GM18498 (cell line): ENCODE results near the gene PPY.
"Not testable (repeated sequence)": the region's sequence is repeated elsewhere in the genome, so short reads cannot be mapped to it uniquely, and the experiment has no call there.

Source experiments
- ATAC-seq: cut with Tn5 transposase; IDR thresholded peaks from one replicate; pipeline ENCODE4 v1.9.1; 2021; ENCODE audit warnings: mild to moderate bottlenecking, moderate library complexity; ENCODE audit not compliant: unreplicated experiment

The PPY gene

DNA sequence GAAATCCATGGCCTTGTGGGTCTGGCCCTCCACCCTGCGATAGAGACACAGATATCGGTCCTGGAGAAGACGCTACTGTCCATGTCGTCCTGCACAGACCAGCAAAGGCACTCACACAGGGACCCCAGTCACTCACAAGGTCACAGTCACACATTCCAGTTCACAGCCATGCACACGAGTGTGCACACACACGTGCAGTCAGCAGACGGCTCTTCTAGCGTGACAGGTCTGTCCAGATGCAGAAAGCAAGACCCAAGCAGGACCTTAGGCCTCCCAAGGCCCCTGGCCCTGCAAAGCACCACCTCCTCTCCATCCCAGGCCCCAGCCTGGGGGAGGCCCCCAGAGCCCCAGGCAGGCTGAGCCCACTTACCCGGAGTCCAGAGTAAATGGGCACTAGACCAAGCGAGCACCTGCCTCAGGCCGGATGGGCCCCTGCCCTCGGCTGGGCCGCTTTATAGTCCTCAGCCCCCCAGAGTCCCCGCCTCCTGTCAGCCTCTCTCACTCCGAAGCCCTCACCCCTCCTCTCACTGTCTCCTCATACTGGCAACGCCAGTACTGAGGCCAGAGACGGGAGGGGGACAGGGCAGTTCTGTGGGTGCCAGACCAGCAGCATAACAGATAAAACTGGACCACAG lies at the start of gene PPY:
PPY (minus strand) TSS at position 426 of the 635 bp plus-strand sequence. CDS start 822 bp downstream, outside the sequence.
- ATAC-seq: no peak

- ATAC-seq: no peak
These were observed 46.0 kb upstream of the PPY start for GRCh38 chr17:43988301-43988700.

GRCh38 chr17:43987131-43988021 lies 45.1 kb upstream of the PPY start:
- no peak for ATAC-seq

DNA sequence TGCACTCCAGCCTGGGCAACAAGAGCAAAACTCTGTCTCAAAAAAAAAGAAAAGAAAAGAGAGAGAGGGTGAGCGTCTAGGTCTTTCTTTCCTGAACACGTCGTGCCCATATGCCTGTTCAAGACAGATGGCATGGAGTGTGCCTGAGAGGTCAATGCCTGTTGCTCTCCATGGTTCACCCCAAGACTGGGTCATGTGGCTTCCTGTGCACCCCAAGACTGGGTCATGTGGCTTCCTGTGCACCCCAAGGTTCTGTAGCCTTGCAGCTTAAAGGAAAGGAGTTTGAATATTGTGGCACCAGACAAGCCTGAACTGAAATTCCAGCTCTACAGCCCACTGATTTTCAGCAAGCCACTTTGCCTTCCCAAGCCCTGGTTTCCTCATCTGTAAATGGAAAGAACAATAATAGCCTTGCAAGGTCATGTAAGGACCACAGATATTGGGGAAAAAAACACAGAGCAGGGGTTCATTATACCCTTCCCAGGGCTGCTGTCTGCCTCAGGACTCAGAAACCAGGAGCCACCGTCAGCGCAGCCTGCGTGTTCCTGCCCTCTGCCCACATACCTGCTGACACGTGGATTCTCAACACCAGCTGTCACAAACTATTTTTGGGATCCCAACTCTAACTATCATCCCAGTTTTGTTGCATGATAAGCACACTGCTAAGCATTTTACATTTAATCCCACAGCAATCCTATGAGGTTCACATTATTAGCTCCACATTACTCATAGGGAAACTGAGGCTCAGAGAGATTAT lies 44.1 kb upstream of the PPY start:
- ATAC-seq: no peak

- no peak for ATAC-seq
These were observed 42.2 kb upstream of the PPY start for GRCh38 chr17:43984521-43984920.

GRCh38 chr17:43983515-43984411 lies 41.5 kb upstream of the PPY start:
- no peak for ATAC-seq

- ATAC-seq: no peak
These were observed 40.9 kb upstream of the PPY start for GRCh38 chr17:43983196-43983514.

- ATAC-seq: no peak
These were observed 39.9 kb upstream of the PPY start for GRCh38 chr17:43982171-43982570.

DNA sequence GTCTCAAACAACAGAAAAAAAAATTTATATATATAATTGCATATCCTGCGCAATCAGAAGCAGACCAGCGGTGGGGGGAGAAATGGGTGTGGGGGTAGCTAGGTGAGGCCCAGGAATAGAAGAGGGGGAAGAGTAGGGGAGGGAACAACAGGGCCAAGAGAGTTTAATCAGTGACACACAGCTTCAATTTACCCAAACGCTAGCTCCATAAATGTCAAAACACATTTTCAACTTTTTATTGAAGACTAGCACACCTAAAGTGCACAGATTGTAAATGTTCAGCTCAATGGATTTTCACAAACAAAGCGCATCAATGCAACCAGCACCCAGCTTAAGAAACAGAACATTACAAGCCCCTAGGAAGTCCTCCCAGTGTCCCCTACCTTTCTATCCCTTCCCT lies 37.4 kb upstream of the PPY start:
- no peak for ATAC-seq

DNA sequence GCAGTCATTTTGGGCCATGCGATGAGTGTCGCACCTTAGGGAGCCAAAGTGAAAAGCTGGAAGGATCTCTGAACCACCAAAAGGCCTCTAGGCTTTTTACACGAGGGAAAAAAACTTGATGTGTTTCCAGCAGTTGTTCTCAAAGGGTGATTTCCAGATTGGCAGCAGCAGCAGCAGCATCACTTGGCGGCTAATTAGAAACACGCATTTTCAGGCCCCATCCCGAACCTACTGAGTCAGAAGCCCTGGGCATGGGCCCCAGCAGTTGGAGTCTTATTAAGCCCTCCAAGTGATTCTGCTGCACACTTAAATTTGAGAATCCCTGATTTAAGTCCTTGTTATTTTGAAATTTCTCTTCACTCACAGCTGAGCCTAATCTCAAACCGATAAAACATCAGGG lies 36.7 kb upstream of the PPY start:
- ATAC-seq: no peak

- ATAC-seq: no peak
These were observed 35.8 kb upstream of the PPY start for GRCh38 chr17:43978078-43978477.

- no peak for ATAC-seq
These were observed 34.9 kb upstream of the PPY start for GRCh38 chr17:43976963-43977837.

DNA sequence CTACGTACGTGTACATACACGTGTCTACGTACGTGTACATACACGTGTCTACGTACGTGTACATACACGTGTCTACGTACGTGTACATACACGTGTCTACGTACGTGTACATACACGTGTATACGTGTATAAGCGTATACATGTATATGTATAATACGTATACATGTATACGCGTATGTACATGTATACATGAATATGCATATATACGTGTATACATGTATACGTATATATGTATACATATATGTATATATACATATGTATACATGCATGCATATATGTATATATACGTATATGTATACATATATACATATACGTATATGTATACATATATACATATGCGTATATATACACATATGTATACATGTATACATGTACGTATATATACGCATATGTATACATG lies 33.6 kb upstream of the PPY start:
- ATAC-seq: no peak

GRCh38 chr17:43974382-43975266 lies 32.3 kb upstream of the PPY start:
- no peak for ATAC-seq

GRCh38 chr17:43972444-43973212 lies 30.4 kb upstream of the PPY start:
- ATAC-seq: not testable (repeated sequence)

DNA sequence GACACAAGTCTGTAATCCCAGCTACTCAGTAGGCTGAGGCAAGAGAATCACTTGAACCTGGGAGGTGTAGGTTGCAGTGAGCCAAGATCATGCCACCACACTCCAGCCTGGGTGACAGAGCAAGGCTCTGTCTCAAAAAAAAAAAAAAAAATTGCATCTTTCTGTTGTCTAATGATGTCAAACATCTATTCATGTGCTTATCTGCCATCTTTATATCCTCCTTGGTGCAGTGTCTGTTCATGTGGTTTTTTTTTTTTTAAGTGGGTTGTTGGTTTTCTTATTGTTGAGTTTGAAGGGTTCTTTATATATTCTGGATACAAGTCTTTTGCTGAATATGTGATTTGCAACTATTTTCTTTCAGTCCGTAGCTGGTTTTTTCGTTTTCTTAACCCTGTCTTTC lies 29.2 kb upstream of the PPY start:
- ATAC-seq: not testable (repeated sequence)

- no peak for ATAC-seq
These were observed 28.1 kb upstream of the PPY start for GRCh38 chr17:43970366-43970765.

DNA sequence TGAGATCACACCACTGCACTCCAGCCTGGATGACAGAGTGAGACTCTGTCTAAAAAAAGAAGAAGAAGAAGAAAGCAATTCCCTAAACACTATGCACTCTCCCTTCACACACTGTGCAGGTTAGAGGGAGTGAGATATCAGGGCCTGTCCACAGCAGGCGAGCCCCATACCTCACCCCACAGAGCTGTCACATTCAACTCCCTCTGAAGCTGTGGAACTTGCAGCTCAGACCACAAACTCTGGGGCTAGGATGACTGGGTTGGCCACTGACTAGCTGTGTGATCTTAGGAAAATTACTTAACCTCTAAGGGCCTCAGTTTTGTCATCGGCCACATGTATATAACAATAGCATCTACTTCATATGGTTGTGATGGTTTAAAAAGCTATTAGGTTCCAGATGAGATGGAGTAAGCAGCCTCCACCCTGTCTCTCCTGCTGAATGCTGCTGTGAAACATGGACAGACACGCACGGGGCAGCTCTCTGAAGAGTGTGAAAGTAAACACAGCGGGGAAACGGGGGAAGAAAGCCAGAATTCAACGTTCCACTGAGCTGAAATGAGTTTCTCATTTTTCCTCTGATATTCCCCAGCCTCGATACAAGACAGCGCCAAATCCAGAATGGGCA lies 25.1 kb upstream of the PPY start:
- ATAC-seq: no peak
